WTC11 (cell line): ENCODE results near the gene DSN1.

Experiments
- ATF3 ChIP-seq: sonication (generic); formaldehyde crosslinking; conservative IDR thresholded peaks from 2 replicates; pipeline ENCODE4 v1.8.1; 2022; ENCODE audit warnings: mild to moderate bottlenecking, missing genetic modification reagents
- CREM ChIP-seq: sonication (generic); formaldehyde crosslinking; IDR thresholded peaks from 2 replicates; pipeline ENCODE4 v1.8.1; 2022; ENCODE audit warnings: mild to moderate bottlenecking, missing genetic modification reagents, moderate library complexity
- E2F4 ChIP-seq: sonication (generic); formaldehyde crosslinking; IDR thresholded peaks from 2 replicates; pipeline ENCODE4 v1.8.1; 2022; ENCODE audit warnings: low read depth, mild to moderate bottlenecking, moderate library complexity, missing genetic modification reagents, borderline replicate concordance
- GTF2I ChIP-seq: fragments of 250-450 bp; sonication (Bioruptor Pico); conservative IDR thresholded peaks from 2 replicates; pipeline ENCODE4 v1.4.0; 2021; ENCODE audit warnings: mild to moderate bottlenecking
- HMGXB4 ChIP-seq: sonication (generic); formaldehyde crosslinking; IDR thresholded peaks from 2 replicates; pipeline ENCODE4 v1.8.1; 2023; ENCODE audit warnings: mild to moderate bottlenecking, moderate library complexity, missing genetic modification reagents
- ZNF263 ChIP-seq: sonication (generic); formaldehyde crosslinking; IDR thresholded peaks from 2 replicates; pipeline ENCODE4 v1.8.1; 2022; ENCODE audit warnings: low read depth, mild to moderate bottlenecking, moderate library complexity, missing genetic modification reagents
- ZNF317 ChIP-seq: sonication (generic); formaldehyde crosslinking; IDR thresholded peaks from 2 replicates; pipeline ENCODE4 v1.8.1; 2023; ENCODE audit warnings: low read depth, mild to moderate bottlenecking, moderate library complexity, missing genetic modification reagents, borderline replicate concordance
- TF ChIP-seq, protein P1 (sequence below): fragments of 200-600 bp; IDR thresholded peaks from 2 replicates; pipeline ENCODE4 v1.8.0; 2022; ENCODE audit warnings: antibody characterized with exemption
- TF ChIP-seq, protein P2 (sequence below): sonication (generic); formaldehyde crosslinking; IDR thresholded peaks from 2 replicates; pipeline ENCODE4 v1.8.0; 2023; ENCODE audit warnings: missing genetic modification reagents, mild to moderate bottlenecking, borderline replicate concordance
- TF ChIP-seq, protein P3 (sequence below): sonication (generic); formaldehyde crosslinking; IDR thresholded peaks from 2 replicates; pipeline ENCODE4 v1.8.1; 2023; ENCODE audit warnings: mild to moderate bottlenecking, missing genetic modification reagents

DNA sequence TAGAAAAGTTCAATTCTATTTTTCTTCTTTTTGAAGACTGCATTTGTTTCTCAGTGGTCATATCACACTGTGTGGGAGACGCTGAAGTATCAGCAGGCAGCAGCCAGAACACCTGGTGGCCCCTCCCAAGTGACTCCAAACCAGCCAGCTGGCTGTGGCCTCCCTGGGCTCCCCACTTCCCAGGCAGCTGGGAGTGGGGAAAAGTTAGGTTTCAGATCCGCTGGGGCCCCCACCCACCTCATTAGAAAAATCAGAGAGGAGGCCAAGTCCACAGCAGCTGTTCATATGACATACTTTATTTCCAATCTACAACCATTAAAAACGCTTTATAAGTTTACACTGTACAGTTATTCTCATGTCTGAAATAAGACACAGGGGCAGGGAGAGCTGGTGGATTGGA is 3.6 kb upstream of the DSN1 start:
- TF ChIP-seq E2F4 (CRISPR knock-in tag), result no peak
- TF ChIP-seq, protein P1, sequence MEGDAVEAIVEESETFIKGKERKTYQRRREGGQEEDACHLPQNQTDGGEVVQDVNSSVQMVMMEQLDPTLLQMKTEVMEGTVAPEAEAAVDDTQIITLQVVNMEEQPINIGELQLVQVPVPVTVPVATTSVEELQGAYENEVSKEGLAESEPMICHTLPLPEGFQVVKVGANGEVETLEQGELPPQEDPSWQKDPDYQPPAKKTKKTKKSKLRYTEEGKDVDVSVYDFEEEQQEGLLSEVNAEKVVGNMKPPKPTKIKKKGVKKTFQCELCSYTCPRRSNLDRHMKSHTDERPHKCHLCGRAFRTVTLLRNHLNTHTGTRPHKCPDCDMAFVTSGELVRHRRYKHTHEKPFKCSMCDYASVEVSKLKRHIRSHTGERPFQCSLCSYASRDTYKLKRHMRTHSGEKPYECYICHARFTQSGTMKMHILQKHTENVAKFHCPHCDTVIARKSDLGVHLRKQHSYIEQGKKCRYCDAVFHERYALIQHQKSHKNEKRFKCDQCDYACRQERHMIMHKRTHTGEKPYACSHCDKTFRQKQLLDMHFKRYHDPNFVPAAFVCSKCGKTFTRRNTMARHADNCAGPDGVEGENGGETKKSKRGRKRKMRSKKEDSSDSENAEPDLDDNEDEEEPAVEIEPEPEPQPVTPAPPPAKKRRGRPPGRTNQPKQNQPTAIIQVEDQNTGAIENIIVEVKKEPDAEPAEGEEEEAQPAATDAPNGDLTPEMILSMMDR, result no peak
- no peak for TF ChIP-seq CREM
- no peak for TF ChIP-seq ZNF317 (CRISPR knock-in tag)
- TF ChIP-seq HMGXB4, result no peak
- TF ChIP-seq, protein P2, sequence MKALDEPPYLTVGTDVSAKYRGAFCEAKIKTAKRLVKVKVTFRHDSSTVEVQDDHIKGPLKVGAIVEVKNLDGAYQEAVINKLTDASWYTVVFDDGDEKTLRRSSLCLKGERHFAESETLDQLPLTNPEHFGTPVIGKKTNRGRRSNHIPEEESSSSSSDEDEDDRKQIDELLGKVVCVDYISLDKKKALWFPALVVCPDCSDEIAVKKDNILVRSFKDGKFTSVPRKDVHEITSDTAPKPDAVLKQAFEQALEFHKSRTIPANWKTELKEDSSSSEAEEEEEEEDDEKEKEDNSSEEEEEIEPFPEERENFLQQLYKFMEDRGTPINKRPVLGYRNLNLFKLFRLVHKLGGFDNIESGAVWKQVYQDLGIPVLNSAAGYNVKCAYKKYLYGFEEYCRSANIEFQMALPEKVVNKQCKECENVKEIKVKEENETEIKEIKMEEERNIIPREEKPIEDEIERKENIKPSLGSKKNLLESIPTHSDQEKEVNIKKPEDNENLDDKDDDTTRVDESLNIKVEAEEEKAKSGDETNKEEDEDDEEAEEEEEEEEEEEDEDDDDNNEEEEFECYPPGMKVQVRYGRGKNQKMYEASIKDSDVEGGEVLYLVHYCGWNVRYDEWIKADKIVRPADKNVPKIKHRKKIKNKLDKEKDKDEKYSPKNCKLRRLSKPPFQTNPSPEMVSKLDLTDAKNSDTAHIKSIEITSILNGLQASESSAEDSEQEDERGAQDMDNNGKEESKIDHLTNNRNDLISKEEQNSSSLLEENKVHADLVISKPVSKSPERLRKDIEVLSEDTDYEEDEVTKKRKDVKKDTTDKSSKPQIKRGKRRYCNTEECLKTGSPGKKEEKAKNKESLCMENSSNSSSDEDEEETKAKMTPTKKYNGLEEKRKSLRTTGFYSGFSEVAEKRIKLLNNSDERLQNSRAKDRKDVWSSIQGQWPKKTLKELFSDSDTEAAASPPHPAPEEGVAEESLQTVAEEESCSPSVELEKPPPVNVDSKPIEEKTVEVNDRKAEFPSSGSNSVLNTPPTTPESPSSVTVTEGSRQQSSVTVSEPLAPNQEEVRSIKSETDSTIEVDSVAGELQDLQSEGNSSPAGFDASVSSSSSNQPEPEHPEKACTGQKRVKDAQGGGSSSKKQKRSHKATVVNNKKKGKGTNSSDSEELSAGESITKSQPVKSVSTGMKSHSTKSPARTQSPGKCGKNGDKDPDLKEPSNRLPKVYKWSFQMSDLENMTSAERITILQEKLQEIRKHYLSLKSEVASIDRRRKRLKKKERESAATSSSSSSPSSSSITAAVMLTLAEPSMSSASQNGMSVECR (CRISPR knock-in tag), result no peak
- TF ChIP-seq GTF2I (CRISPR knock-in tag), result no peak
- TF ChIP-seq, protein P3, sequence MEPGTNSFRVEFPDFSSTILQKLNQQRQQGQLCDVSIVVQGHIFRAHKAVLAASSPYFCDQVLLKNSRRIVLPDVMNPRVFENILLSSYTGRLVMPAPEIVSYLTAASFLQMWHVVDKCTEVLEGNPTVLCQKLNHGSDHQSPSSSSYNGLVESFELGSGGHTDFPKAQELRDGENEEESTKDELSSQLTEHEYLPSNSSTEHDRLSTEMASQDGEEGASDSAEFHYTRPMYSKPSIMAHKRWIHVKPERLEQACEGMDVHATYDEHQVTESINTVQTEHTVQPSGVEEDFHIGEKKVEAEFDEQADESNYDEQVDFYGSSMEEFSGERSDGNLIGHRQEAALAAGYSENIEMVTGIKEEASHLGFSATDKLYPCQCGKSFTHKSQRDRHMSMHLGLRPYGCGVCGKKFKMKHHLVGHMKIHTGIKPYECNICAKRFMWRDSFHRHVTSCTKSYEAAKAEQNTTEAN, result no peak
- TF ChIP-seq ATF3 (CRISPR knock-in tag), result no peak
- TF ChIP-seq ZNF263 (CRISPR knock-in tag), result no peak
